Adrenal gland (tissue), 12 donors: Measurements from ENCODE around the gene SPAG17. TPM values are rescaled to one million over a fixed set of nuclear protein-coding genes. Genes with fewer than 3 reads are reported as not detected.

ENCODE experiments used
- DNase-seq, 7 donors: peaks; one replicate each; pipeline ENCODE4 v3.0.0-alpha.2; 2019 to 2020
- H3K27ac ChIP-seq, 5 donors: fragments of 200-600 bp; sonication (generic) in 4 of 5; 1 replicate in 3 of 5; 2 replicates in 2 of 5; pipeline versions ENCODE4 v1.5.1 to v1.8.0; 2016 to 2020; ENCODE audit warnings: mild to moderate bottlenecking in 1 of 5
- H3K27me3 ChIP-seq: fragments of 200-600 bp; 2 replicates; pipeline ENCODE4 v1.8.0; 2021
- H3K36me3 ChIP-seq, 2 donors: fragments of 200-600 bp; replicated peaks in 1 of 2; 1 replicate in 1 of 2; 2 replicates in 1 of 2; pipeline versions ENCODE4 v1.5.1 to v1.8.0; 2018 to 2022
- H3K4me1 ChIP-seq, 2 donors: fragments of 200-600 bp; replicated peaks in 1 of 2; 1 replicate in 1 of 2; 2 replicates in 1 of 2; pipeline versions ENCODE4 v1.5.1 to v1.8.0; 2018 to 2021
- H3K4me3 ChIP-seq, 4 donors: fragments of 200-600 bp; sonication (generic) in 3 of 4; one replicate each; pipeline ENCODE4 v1.5.1; 2016 to 2018
- H3K9me3 ChIP-seq, 3 donors: fragments of 200-600 bp; sonication (generic) in 1 of 3; replicated peaks in 1 of 3; 1 replicate in 2 of 3; 2 replicates in 1 of 3; pipeline versions ENCODE4 v1.5.1 to v1.8.0; 2016 to 2021
- POLR2A ChIP-seq, 2 donors: fragments of 450-650 bp; IDR thresholded peaks; one replicate each; pipeline ENCODE4 v1.6.1; 2017; ENCODE audit warnings: antibody characterized with exemption in 2 of 2, mild to moderate bottlenecking in 2 of 2, moderate library complexity in 1 of 2
- WGBS, 4 donors: extraction: QIAGEN DNeasy Blood & Tissue Kit in 2 of 4; methylation state at CpG; one replicate each; pipeline versions ENCODE4 v1.1.5 to v1.1.7; 2013 to 2017; 5-methylcytosine and 5-hydroxymethylcytosine counted together
- intact Hi-C, 2 donors: fragments of 100-400 bp; cut with DNase I; formaldehyde crosslinking; loops; one replicate each; pipeline versions ENCODE4 v1.14.1 to v1.15.0; 2022 to 2023
- polyA plus RNA-seq, 3 donors: library from polyadenylated mRNA; stranded (reverse); fragments of 200-250 nt in 2 of 3; fragments of 350-450 nt in 1 of 3; fragmentation: Illumina TruSeq in 1 of 3; extraction: RNeasy Lipid Tissue Mini Kit (QIAGEN cat#74804) in 1 of 3; gene quantifications; one replicate each; pipeline ENCODE4 v1.2.3, GENCODE V29; 2013 to 2014
- total RNA-seq, 9 donors: library from RNA; depleted of rRNA in 4 of 9; stranded (reverse); fragments of >200 nt in 4 of 9; fragments of 120-200 nt in 1 of 9; fragmentation: NEBNext Ultra II Directional in 1 of 9; extraction: Animal tissue kit (Norgen Biotek cat#: 25700) in 1 of 9; gene quantifications; one replicate each; pipeline versions ENCODE4 v1.1.0 to v1.2.4, GENCODE V29; 2013 to 2023
- TF ChIP-seq, protein P1 (sequence below), 6 experiments: fragments of 450-650 bp in 4 of 6; fragments of 200-600 bp in 2 of 6; sonication (generic) in 1 of 6; IDR thresholded peaks; 1 replicate in 5 of 6; 2 replicates in 1 of 6; pipeline versions ENCODE4 v1.5.1 to v1.8.0; 2016 to 2021; ENCODE audit warnings: antibody characterized with exemption in 6 of 6, mild to moderate bottlenecking in 2 of 6, moderate library complexity in 1 of 6
- donor health status: healthy with polysubstance abuse.
- donor health status: Bipolar disorder and iron deficiency.
- donor health status: DM: yes; HTN: yes; CAD: no.
- donor health status: DM: no; HTN: no; CAD: no.
- donor health status: DM: no; HTN: no; CAD: no.
- donor health status: DM: yes; HTN: yes; CAD: no.

Gene SPAG17
- total and polyA plus RNA-seq, 12 donors, result 0.07 to 2.2 (median 0.57) TPM; not detected in 1

DNA sequence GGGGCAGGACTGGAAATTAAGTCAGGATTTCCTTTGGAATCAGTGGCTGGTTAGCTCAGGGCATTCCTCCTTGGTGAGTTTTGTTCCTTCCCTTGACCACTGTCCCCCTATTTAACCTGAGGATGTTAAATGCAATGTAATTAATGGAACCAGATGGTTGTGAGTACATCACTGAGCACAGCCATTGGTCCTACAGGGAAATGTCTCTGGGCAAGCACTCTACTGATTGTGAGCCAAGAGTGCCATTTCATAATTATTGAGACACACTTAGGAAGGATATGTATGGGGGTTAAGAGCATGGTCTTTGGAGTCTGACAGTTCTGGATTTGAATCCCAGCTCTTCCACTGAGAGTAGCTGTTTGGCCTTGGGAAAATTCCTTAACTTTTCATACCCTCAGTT lies 74.4 kb downstream of the SPAG17 start:
- DNase-seq, result no peak
- H3K9me3 ChIP-seq, result no peaks in the 10 kb centered on the region

DNA sequence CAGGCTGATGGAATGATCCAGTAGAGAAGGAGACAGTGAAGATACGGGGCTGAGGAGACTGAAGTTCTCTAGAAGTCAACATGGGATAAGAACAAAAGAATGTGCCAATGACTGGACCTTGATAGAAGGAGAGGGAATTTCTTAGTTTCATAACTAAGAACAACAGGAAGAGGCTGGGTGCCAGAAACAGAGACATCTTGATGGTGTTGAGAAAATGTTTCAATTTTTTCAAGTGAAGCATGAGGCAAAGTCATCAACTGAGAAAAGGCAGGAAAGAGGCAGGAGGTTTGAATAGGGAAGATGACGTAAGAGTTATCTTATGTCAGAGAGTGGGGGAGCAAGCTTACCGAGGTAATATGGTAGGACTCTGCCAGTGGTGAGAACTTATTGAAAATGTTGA lies 80.1 kb downstream of the SPAG17 start:
- no peak for TF ChIP-seq POLR2A (IDR thresholded peaks at IDR 0.05)
- TF ChIP-seq, protein P1, sequence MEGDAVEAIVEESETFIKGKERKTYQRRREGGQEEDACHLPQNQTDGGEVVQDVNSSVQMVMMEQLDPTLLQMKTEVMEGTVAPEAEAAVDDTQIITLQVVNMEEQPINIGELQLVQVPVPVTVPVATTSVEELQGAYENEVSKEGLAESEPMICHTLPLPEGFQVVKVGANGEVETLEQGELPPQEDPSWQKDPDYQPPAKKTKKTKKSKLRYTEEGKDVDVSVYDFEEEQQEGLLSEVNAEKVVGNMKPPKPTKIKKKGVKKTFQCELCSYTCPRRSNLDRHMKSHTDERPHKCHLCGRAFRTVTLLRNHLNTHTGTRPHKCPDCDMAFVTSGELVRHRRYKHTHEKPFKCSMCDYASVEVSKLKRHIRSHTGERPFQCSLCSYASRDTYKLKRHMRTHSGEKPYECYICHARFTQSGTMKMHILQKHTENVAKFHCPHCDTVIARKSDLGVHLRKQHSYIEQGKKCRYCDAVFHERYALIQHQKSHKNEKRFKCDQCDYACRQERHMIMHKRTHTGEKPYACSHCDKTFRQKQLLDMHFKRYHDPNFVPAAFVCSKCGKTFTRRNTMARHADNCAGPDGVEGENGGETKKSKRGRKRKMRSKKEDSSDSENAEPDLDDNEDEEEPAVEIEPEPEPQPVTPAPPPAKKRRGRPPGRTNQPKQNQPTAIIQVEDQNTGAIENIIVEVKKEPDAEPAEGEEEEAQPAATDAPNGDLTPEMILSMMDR (IDR thresholded peaks at IDR 0.05), result no peak
- 81 to 89% (median 85%) methylated on average over 3 of the region's 3 CpGs for WGBS, 4 donors
- Histone ChIP-seq H3K4me3 (no peak overlapping the region), H3K4me1 (no peaks in the 10 kb centered on the region), H3K9me3 (no peaks in the 10 kb centered on the region), H3K36me3 (no peaks in the 10 kb centered on the region), H3K27ac (no peak overlapping the region), H3K27me3 (no peaks in the 10 kb centered on the region)
- intact Hi-C loops, result no loop called here
- no peak for DNase-seq

More for the DNA sequence above, 74.4 kb downstream of the SPAG17 start:
- no peaks in the 10 kb centered on the region for H3K36me3 ChIP-seq
- TF ChIP-seq, protein P1 (IDR thresholded peaks at IDR 0.05), result no peak
- TF ChIP-seq POLR2A (IDR thresholded peaks at IDR 0.05), result no peak
- no peak overlapping the region for H3K27ac ChIP-seq
- H3K4me1 ChIP-seq, result no peaks in the 10 kb centered on the region
- no peak overlapping the region for H3K4me3 ChIP-seq
- no peaks in the 10 kb centered on the region for H3K27me3 ChIP-seq
- intact Hi-C loops, result no loop called here

DNA sequence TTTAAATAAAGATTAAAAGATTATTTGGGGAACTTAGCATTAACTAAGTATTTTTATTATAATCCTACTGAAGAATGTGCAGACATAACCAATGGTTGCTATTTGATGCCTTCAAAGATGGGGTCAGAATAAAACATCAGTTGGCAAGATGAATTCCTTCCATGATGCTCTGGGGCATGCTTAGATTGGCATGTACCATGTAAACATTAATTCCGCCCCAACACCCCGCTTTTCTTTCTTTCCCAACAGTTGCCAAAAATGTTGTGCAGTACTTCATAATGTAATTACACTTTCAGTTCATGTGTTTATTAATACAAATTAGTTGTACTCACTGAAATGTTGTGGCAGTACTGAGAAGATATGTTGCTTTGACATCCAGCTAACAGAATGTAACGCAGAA lies 82.6 kb downstream of the SPAG17 start:
- Histone ChIP-seq H3K27me3 (no peaks in the 10 kb centered on the region), H3K4me1 (no peaks in the 10 kb centered on the region), H3K27ac (no peak overlapping the region), H3K36me3 (no peaks in the 10 kb centered on the region), H3K9me3 (no peaks in the 10 kb centered on the region), H3K4me3 (no peak overlapping the region)
- intact Hi-C loops, result no loop called here
- WGBS, 4 donors, result 78 to 85% (median 82%) methylated on average over 3 of the region's 3 CpGs
- DNase-seq, result no peak
- TF ChIP-seq POLR2A (IDR thresholded peaks at IDR 0.05), result no peak
- TF ChIP-seq, protein P1 (IDR thresholded peaks at IDR 0.05), result no peak

DNA sequence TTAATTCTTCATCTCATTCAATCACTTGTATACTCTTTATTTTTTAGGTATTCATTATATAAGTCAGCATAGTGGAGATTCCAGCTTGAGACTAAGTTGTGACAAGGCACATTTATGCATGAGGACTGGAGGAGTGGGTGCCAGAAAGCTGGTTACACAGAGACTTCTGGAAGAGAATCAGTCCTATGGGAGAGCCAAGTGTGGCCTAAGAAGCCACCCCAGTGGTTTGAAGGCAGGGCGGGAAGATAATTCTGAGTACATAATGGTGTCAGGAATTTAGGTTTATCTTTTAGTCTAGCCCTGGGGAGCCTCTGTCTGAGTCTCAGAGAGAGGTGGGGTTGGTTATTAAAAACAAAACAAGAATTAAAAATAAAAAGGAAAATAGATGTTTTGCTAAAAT lies 83.0 kb downstream of the SPAG17 start:
- 71 to 89% (median 82%) methylated on average over 1 of the region's 1 CpG for WGBS, 4 donors
- intact Hi-C loops, result no loop called here
- TF ChIP-seq POLR2A (IDR thresholded peaks at IDR 0.05), result no peak
- TF ChIP-seq, protein P1 (IDR thresholded peaks at IDR 0.05), result no peak
- Histone ChIP-seq H3K4me1 (no peaks in the 10 kb centered on the region), H3K4me3 (no peak overlapping the region), H3K36me3 (no peaks in the 10 kb centered on the region), H3K9me3 (no peaks in the 10 kb centered on the region), H3K27me3 (peaks cover under 1% of the 10 kb centered on the region), H3K27ac (no peak overlapping the region)
- DNase-seq, result no peak
